ENCODE data around the gene UQCRFS1.

Gene UQCRFS1

GRCh38 chr19:29247872-29248271 lies 34.9 kb upstream of the UQCRFS1 start:
- no peak overlapping the region for H2AFZ ChIP-seq (ENCODE audit: low read length)
- no peak overlapping the region for H3K4me2 ChIP-seq (ENCODE audit: low read depth, low read length)
- H3K9ac ChIP-seq (ENCODE audit: low read length): no peak overlapping the region
- H3K36me3 ChIP-seq (replicated peaks; ENCODE audit: insufficient read depth, low read length): no peaks in the 10 kb centered on the region
- no peak for DNase-seq
- no peaks in the 10 kb centered on the region for H4K20me1 ChIP-seq (ENCODE audit: insufficient read depth, low read length)
- no peaks in the 10 kb centered on the region for H3K79me2 ChIP-seq (ENCODE audit: low read length)
- H3K9me2 ChIP-seq (replicated peaks; ENCODE audit: insufficient read depth, low read length): no peaks in the 10 kb centered on the region
- no peak overlapping the region for H3K4me3 ChIP-seq (ENCODE audit: low read length)
- H3K27me3 ChIP-seq (replicated peaks; ENCODE audit: insufficient read depth, low read length): peaks cover 37% of the 10 kb centered on the region
- H3K9me3 ChIP-seq (replicated peaks; ENCODE audit: insufficient read depth, low read length): no peaks in the 10 kb centered on the region
- no peaks in the 10 kb centered on the region for H3F3A ChIP-seq (ENCODE audit: insufficient read depth, low read length)
- no peak overlapping the region for H3K27ac ChIP-seq (ENCODE audit: low read length)
- H3K4me1 ChIP-seq (ENCODE audit: low read length): no peaks in the 10 kb centered on the region
- no peak for TF ChIP-seq CTCF (IDR thresholded peaks at IDR 0.05; ENCODE audit: low read length)
- TF ChIP-seq EZH2phosphoT487 (IDR thresholded peaks at IDR 0.05; ENCODE audit: low read length): no peak
- no peak for TF ChIP-seq EZH2 (optimal IDR thresholded peaks at IDR 0.05; ENCODE audit: low read depth, low read length)

GRCh38 chr19:29247471-29247870 lies 34.5 kb upstream of the UQCRFS1 start:
- Histone ChIP-seq H4K20me1 (ENCODE audit: insufficient read depth, low read length) (no peaks in the 10 kb centered on the region), H3K27ac (ENCODE audit: low read length) (no peak overlapping the region), H3K36me3 (replicated peaks; ENCODE audit: insufficient read depth, low read length) (no peaks in the 10 kb centered on the region), H3K4me1 (ENCODE audit: low read length) (no peaks in the 10 kb centered on the region), H3K27me3 (replicated peaks; ENCODE audit: insufficient read depth, low read length) (peaks cover 41% of the 10 kb centered on the region), H3K4me2 (ENCODE audit: low read depth, low read length) (no peak overlapping the region), H3K9ac (ENCODE audit: low read length) (no peak overlapping the region), H3F3A (ENCODE audit: insufficient read depth, low read length) (no peaks in the 10 kb centered on the region), H3K9me3 (replicated peaks; ENCODE audit: insufficient read depth, low read length) (no peaks in the 10 kb centered on the region), H3K79me2 (ENCODE audit: low read length) (no peaks in the 10 kb centered on the region), H3K4me3 (ENCODE audit: low read length) (no peak overlapping the region), H2AFZ (ENCODE audit: low read length) (no peak overlapping the region), H3K9me2 (replicated peaks; ENCODE audit: insufficient read depth, low read length) (no peaks in the 10 kb centered on the region)
- DNase-seq: no peak
- TF ChIP-seq CTCF (IDR thresholded peaks at IDR 0.05; ENCODE audit: low read length) (no peak), EZH2 (optimal IDR thresholded peaks at IDR 0.05; ENCODE audit: low read depth, low read length) (no peak), EZH2phosphoT487 (IDR thresholded peaks at IDR 0.05; ENCODE audit: low read length) (no peak)

- H3K9me3 ChIP-seq (replicated peaks; ENCODE audit: insufficient read depth, low read length): no peaks in the 10 kb centered on the region
- H3K79me2 ChIP-seq (ENCODE audit: low read length): no peaks in the 10 kb centered on the region
- H3K36me3 ChIP-seq (replicated peaks; ENCODE audit: insufficient read depth, low read length): no peaks in the 10 kb centered on the region
- H2AFZ ChIP-seq (ENCODE audit: low read length): no peak overlapping the region
- no peaks in the 10 kb centered on the region for H3K9me2 ChIP-seq (replicated peaks; ENCODE audit: insufficient read depth, low read length)
- H3K4me3 ChIP-seq (ENCODE audit: low read length): no peak overlapping the region
- no peaks in the 10 kb centered on the region for H3F3A ChIP-seq (ENCODE audit: insufficient read depth, low read length)
- no peak overlapping the region for H3K27ac ChIP-seq (ENCODE audit: low read length)
- H4K20me1 ChIP-seq (ENCODE audit: insufficient read depth, low read length): no peaks in the 10 kb centered on the region
- H3K4me2 ChIP-seq (ENCODE audit: low read depth, low read length): no peak overlapping the region
- H3K9ac ChIP-seq (ENCODE audit: low read length): no peak overlapping the region
- no peak for DNase-seq
- H3K27me3 ChIP-seq (replicated peaks; ENCODE audit: insufficient read depth, low read length): peaks cover 41% of the 10 kb centered on the region
- H3K4me1 ChIP-seq (ENCODE audit: low read length): no peaks in the 10 kb centered on the region
- TF ChIP-seq CTCF (IDR thresholded peaks at IDR 0.05; ENCODE audit: low read length) (no peak), EZH2 (optimal IDR thresholded peaks at IDR 0.05; ENCODE audit: low read depth, low read length) (no peak), EZH2phosphoT487 (IDR thresholded peaks at IDR 0.05; ENCODE audit: low read length) (no peak)
Measured at GRCh38 chr19:29247051-29247450, 34.1 kb upstream of the UQCRFS1 start.
